ELR (cell line): ENCODE data around the gene YIF1B.
"Not testable (repeated sequence)": the region's sequence is repeated elsewhere in the genome, so short reads cannot be mapped to it uniquely, and the experiment has no call there.

Experiments used
- DNase-seq: peaks from one replicate; pipeline ENCODE4 v3.0.0-alpha.2; 2015; ENCODE audit warnings: low read depth

Gene YIF1B

DNA sequence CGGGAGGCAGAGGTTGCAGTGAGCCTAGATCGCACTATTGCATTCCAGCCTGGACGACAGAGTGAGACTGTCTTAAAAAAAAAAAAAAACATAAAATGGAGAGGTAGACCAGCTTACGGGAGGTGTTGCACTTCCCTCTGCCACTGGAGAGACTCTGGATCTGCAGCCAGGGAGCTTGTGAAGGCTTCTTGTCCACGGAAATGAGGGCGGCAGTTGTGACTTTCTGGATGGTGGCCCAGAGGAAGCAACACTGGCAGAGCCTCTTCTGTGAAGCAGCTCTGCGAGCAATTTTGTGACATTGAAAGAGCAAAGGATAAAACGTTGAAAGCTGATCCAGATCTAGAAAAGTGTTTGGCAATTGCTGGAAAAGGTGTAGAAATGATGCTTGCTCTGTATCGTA is 41.0 kb downstream of the YIF1B start:
- no peak for DNase-seq

DNA sequence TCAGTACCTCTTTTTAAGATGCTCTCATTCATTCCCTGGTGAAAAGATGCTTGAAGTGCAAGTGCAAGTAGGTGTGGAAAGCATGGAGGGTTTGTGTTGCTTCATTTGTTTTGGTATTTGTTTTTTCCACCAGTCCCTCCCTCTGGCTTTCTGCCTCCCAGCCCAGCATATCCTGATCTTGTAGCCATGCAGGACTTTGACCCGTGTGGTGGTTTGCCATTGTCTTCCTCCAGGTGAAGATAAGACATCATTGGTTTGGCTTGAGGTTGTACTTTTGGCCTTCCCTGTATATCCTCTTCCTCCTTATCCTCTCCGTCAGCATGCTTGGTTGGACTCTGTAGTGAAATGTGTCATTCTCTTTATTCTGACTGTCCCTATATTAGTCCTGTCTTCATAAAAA is 42.2 kb downstream of the YIF1B start:
- DNase-seq: no peak

DNA sequence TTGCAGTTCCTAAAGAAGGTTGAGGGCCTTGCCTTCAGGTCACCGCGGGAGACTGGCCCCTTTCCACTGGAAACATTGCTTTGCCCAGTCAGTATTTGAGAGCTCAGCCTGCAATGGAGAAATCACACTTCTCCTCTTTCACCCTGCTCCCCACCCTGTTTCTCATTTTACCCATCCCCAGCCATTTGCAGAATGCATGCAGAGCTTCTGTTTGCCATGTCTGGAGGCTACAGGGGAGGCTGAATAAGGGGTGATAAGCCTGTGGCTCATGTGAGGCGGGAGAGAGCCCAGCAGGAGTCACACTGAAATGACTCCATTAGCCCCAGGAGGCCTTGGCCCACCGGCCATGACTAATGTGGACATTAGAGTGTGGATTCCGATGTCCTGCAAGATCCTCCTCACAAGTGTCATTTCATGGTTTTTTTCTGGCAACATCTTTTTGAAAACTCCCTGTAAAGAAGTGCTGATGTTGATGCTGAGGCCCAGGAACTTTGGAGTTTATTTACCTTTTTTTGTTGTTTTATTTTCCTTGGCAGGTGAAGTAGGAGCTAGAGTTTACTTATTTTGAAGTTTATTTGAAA is 45.1 kb downstream of the YIF1B start:
- DNase-seq: peak; percentile 79

DNA sequence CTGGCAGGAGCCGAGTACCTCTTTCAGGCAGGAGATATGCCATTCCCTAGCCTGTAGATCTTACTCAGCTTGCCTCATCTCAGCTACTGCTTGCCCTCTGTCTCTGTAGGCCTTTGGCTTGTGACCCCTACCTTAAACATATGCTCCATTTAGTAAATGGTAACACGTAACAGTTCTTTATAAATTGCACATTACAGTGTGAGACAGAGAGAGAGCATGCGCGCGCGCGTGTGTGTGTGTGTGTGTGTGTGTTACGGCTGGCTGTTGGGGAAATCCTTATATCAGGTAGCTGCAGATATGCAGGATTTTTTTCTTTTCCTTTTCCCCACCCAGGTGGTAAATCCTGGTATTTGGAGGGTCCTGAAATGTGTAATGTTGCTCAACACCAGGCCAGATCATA is 47.2 kb downstream of the YIF1B start:
- DNase-seq: no peak

- DNase-seq: no peak
These were observed 47.8 kb downstream of the YIF1B start for GRCh38 chr19:38267761-38268483.

DNA sequence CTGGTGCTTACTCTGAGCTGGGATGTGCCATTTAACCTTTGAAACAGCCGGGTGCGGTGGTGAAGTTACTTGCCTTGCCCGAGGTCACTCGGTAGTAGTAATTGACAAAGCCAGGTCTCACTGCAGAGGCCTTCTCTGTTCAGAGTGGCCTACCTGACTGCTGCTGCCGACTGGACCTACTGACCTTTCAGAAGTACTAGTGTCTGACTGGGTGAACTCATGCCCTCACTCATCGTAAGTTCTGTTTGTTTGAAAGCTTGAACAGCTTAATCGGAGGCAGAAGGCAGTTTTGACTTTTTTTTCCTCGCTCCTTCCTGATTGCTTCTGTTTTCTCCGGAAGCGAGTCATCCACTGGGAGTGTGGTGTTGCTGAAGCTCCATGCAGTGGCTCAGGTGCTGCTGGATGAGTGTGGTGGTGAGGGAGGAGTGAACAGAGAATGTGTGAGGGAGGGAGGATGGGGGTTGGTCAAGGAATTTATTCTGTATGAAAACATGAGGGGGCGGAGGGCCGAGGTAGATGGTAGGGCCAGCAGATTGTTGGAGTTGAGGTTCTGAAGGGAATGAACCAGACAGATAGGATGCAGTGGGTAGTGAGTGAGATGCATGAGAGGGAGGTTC is 48.7 kb downstream of the YIF1B start:
- DNase-seq: peak; percentile 61

DNA sequence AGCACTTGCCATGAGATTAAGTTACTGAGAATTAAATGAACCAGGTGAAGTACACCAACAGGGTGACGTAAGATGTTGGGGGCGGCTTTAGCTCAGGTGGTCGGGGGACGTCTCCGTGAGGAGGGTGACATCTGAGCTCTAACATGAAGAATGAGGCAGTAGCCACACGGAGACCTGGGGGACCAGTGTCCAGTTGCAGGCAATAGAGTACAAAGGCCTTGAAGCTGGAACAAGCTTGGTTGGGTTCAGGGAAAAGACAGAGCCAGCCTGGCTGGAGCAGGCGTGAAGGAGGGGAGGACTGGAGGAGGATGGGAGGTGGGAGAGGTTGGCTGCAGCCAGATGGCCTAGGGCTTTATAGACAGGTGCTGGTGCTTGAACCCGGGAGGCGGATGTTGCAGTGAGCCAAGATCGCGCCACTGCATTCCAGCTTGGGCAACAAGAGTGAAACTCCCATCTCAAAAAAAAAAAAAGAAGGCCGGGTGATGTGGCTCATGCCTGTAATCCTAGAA is 49.8 kb downstream of the YIF1B start:
- no peak for DNase-seq

GRCh38 chr19:38265213-38265861 is 50.4 kb downstream of the YIF1B start:
- DNase-seq: no peak

DNA sequence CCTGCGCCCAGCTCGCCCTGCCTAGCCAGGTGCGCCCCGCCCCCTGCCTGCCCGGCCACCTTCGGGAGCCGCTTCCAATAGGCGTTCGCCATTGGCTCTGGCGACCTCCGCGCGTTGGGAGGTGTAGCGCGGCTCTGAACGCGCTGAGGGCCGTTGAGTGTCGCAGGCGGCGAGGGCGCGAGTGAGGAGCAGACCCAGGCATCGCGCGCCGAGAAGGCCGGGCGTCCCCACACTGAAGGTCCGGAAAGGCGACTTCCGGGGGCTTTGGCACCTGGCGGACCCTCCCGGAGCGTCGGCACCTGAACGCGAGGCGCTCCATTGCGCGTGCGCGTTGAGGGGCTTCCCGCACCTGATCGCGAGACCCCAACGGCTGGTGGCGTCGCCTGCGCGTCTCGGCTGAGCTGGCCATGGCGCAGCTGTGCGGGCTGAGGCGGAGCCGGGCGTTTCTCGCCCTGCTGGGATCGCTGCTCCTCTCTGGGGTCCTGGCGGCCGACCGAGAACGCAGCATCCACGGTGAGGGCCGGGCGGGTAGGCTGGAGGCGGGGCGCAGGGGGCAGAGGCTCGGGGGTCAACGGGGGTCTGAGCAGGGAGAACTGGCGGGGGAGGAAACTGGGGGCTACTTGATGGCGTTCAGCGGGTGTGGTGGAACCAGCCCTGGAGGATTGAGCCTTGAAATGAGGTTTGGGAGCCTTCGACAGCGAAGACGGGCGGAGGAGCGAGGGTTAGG is 51.1 kb downstream of the YIF1B start, which contains the start of gene SPINT2:
TSS of gene SPINT2 (plus strand) at position 88 of the 727 bp plus-strand sequence. CDS start at position 408, 320 bp downstream.
- DNase-seq: no peak

- peak; percentile 71 for DNase-seq
These were observed 51.9 kb downstream of the YIF1B start for GRCh38 chr19:38263689-38264485.

- DNase-seq: no peak
These were observed 53.0 kb downstream of the YIF1B start for GRCh38 chr19:38262585-38263268.

DNA sequence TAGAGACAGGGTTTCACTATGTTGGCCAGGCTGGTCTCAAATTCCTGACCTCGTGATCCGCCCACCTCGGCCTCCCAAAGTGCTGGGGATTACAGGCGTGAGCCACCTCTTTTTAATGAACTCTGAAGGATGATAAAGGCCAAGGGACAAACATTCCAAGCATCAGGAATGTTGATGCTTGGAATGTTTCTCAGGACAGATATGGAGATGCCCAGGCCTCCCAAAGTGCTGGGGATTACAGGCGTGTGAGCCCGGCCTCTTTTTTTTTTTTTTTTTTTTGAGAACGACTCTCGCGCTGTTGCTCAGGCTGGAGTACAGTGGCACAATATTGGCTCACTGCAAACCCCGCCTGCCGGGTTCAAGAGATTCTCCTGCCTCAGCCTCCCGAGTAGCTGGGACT is 53.8 kb downstream of the YIF1B start:
- DNase-seq: not testable (repeated sequence)

GRCh38 chr19:38255383-38256014 is 60.2 kb downstream of the YIF1B start:
- DNase-seq: no peak

DNA sequence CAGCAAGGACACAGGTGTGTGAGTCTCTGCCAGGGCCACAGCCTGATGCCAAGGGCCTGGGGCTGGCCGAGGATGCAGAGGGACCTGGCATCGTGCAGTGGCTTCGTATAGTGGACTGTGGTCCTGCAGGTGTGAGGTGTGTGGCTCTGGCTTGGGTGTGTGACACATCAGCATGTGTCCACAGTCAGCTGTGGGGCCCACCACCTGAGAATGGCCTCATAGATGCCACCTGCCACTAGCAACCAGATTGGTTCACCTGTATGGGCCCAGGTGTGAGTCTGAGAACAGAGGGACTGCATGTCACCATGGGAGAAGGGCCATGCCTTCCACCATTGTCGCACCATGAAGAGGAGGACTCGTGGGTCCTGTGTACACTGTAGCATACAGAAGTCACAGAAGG is 62.0 kb downstream of the YIF1B start:
- no peak for DNase-seq
